ENCODE data around the gene MAD1L1.
"Not testable (repeated sequence)": the region's sequence is repeated elsewhere in the genome, so short reads cannot be mapped to it uniquely, and the experiment has no call there.

MAD1L1 gene

DNA sequence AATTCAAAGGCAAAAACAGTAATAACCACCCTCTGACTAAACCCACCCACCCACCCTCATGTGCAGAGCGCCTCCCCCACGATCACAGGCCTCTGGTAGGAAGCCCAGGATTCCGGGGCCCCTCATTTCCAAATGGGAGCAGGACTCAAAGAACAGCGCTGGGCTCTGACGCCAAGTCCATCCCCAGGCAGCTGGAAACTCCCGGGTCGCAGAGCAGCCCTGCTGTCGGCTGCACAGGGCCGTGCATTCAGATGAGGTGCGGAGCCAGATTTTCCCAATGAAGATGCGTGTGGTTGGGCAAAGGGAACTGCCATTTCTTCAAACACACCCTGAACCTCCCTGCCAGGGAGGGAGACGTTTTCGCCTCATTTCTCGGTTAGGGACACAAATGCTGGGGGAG, 152.3 kb downstream of the MAD1L1 start:
- no peak for FAIRE-seq

DNA sequence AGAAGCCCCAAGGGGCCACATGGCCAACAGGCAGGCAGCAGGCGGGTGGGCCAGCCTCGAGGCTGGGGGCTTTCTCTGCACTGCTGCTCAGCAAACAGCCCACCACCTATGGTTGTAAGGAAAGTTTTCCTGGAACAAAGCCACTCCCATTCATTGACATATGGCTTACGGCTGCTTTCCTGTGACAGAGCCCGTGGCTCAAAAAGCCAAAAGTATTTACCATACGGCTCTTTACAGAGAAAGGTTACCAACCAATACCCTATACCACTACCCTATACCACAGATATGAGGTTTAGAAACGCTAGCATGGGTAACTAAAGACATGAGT, 152.7 kb downstream of the MAD1L1 start:
- FAIRE-seq = no peak

DNA sequence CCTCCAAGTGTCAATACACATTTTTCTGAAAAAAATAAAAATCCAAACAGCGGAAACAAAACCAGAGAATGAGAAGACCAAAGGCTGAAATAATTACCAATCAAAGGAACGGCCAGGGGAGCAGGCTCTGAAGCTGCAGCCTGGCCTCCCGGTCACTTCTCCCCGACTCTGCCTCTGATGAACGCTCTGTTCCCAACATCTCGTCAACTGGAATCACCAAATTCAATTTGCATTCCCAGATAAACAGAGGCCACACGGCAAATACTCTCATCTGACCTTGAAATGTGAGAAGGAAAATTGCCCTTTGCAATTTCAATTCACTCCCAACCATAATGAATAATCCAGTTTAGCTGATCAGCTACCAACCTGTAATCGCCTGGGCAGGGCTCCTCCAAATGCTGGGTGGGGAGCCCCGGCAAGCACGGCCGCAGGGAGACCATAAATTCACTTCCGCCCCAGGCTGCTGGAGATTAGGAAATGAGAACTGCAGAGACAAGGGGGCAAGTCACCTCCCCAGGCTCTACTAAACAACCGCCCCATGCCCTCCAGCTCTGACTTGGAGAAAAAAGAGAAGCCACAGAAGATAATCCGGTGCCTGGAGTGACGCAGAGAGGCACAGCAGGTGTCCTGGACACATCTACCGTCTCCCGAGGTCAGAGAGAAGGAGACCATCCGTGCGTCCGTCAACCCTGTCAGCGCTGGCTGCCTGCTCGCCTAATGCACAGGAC, 153.2 kb downstream of the MAD1L1 start:
- FAIRE-seq = no peak

DNA sequence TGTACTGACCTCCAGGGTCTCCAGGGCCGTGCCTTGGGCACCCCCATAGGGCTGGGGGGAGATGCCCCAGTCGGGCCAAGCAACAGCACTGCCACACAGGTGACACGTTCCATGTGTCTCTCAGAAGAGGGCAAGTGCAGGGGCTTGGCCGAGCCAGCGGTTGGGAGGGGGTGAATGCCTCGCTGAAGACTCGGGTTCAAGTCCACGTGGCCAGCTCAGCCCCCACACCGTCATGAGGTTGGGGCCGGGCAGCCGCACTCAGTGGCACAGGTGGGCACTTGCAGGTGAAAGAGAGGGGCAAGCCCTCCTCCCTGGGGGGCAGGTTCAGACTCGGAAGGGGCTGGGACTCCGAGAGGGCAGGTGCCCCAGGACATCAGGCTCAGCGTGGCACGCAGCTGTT, 153.8 kb downstream of the MAD1L1 start:
- no peak for FAIRE-seq

DNA sequence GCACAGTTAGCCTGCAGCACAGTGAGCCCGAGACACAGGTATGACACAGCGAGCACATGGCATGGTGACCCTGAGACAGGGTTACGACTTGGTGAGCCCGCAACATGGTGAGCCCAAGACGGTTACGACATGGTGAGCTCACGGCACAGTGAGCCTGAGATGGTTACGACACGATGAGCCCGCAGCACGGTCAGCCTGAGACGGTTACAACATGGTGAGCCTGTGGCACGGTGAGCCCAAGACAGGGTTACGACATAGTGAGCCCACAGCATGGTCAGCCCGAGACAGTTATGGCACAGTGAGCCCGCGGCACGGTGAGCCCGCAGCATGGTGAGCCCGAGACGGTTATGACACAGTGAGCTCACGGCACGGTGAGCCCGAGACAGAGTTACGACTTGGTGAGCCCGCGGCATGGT, 156.1 kb downstream of the MAD1L1 start:
- no peak for FAIRE-seq

DNA sequence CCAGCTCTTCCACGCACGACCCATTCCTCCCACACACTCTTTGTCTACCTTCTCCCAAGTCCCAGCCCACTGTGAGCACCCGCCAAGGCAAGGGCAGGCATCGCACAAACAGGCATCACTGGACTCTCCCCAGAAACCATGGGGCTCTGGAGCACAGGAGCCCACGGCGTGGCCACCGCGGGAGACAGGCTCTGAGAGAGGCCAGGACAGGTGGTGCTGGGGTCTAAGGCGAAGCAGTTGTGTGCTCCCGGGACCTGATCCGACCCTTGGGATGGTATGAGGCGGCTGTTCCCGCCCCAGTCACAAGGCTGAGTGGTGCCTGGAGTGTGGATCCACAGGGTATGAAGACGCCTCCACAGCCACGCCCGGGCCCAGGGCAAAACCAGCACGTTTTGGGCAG, 156.9 kb downstream of the MAD1L1 start:
- no peak for FAIRE-seq

DNA sequence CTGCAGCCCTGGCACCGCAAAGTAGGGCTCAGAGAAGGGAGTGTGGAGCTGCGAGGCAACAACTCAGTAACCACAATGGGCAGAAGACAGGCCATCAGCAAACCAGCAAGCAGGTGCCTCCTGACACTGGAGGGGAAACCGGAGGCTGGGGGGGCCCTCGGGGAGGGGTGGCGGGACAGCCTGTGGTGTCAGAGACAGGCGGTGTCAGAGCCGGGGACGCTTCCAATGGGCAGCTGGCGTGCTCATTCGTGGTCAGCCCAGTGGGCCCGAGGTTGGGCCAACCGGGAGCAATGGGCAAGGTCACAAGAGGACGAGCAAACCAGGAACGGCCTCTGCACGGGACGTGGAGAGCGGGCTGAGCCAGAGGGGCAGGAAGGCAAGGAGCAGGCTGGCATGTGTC, 158.1 kb downstream of the MAD1L1 start:
- FAIRE-seq = no peak

DNA sequence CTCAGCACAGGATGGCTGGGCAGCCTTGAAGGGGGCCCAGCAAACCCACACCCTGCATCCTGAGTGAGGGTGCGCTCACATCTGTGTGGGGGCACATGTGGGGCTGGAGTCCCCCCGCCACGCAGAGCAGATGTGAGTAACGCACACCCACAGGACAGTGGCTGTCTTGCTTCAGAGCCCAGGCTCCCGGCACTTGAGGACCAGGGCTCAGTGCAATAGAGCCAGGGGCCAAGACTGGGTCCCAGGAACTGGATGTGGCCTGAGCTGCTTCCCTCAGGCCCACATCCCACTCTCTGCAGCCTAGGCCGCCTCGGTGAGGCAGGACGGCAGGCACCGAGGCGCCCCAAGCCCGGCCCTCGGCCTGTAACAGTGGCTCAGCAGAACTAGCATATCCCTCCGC, 159.9 kb downstream of the MAD1L1 start:
- no peak for FAIRE-seq

DNA sequence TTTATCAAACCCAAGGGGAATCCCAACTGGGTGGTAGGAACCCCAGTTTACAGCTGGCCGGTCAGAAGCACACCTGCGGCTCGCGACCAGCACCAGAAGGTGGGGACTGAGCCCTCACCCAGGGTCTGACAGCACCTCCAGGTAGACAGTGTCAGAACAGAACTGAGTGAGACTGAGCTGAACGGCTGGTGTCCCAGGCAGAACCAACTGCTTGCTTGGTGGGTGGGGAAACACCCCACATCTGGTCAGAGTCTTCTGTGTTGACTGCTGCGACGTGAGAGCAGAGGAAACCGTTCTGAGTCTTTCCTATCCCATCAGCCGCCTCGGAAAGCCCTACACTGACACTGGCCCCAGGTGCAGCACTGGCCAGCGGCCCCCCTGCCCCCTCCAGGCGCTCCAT, 160.7 kb downstream of the MAD1L1 start:
- FAIRE-seq = no peak

DNA sequence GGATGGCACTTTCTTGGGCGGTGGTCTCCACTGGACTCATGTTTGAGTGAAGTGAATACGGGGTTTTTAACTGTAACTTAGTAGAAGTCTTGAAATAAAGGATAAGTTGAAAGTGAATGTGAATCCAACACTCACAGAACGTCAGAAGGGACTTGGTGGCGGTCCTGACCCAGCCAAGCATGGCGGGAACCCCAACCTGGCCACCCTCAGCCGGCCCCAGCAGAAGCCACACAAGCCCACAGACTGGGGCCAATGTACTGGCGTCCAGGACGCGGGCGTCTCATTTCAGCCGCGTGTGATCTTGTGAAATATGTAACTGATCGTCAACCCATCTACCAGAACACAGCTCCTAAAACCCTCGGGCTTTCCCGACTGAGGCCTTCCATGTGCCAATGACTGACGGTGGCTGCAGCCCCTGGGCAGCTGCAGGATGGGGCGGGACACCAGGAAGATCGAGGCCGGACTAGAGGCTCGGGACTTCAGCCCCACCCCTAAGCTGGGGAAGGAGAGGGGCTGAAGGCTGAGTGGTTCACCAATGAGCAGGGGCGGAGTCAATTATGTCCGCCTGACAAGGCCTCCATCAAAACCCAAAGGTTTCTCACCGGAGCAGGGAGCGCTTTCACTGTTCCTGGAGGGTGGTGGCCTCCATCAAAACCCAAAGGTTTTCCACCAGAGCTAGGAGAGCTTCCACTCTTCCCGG, 161.5 kb downstream of the MAD1L1 start:
- FAIRE-seq = no peak

DNA sequence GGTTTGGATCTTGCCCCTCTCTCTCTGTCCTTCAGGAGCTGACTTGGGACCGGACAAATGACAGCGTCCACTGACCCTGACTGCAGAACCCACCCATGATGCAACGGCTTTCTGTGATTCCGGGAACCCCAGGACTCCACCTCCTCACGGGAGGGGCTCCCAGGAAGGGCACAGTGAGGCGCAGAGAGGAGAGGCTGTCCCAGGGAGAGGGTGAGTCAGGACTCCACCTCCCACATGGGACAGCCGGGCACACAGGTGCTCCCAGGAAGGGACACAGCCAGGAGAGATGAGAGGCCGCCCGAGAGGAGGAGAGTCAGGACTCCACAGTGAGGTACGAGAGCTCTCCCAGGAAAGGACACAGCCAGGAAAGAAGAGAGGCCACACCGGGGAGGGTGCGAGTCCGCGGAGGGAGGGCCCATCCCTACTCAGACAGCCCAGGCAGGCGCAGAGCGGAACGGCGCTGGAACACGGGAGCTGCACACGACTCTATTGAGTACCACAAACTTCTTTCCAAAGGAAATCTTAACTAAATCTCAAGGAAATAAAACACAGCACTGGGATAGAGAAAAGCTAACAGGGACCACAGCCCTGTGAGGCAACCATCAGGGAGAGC, 162.5 kb downstream of the MAD1L1 start:
- FAIRE-seq = no peak

DNA sequence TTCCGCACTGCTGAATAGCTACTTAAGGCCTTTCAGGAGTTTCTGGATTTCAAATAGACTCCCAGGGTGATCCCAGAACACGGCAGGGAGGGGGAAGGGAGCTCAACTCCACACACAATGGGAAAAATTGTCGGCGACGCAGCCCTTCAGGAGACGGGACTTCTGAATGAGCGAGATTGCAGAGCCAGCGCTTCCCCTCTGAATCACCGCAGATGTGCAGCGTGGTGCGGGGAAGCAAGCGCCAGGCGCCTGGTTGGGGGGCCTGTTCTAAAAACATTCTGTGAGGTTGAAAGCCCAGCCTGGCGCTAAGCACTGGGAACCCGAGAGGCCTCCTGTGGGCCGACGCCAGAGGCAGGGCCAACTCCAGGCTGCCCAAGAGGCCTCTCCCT, 163.3 kb downstream of the MAD1L1 start:
- FAIRE-seq = no peak

DNA sequence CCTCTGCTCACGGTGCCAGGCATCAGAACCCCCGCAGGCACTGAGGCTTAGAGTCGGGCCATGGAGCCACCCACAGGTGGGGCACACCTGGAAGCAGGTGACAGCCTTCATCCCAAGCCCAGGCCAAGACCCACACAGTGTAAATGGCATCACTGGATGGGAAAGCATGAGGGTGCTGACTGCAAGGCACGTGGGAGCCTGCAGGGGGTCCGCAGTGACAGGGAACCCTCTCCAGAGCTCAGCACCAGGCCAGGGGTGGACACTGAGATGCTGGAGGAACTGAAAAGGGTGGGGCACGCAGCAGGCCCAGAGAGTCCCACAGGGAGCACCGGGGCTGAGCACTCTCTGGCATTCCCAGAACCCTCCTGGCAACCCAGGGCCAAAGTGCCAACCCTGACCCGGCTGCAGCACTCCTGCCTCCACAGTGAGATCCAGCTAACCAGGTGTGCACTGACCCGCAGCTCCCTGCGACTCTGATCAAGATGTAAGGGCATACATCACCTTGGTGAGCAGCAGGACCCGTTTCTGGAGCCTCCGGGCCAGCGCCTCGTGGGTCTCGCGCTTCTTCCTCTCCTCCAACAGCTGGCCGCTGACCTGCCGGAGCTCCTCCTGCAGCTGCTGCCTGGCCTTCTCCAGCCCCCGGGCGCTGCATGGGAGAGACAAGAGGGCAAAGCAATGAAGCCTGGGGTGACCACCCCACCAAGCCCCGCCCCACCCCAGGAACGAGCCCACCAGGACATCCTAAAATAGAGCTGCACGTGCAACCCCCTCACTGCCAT, 163.9 kb downstream of the MAD1L1 start:
- FAIRE-seq = no peak

DNA sequence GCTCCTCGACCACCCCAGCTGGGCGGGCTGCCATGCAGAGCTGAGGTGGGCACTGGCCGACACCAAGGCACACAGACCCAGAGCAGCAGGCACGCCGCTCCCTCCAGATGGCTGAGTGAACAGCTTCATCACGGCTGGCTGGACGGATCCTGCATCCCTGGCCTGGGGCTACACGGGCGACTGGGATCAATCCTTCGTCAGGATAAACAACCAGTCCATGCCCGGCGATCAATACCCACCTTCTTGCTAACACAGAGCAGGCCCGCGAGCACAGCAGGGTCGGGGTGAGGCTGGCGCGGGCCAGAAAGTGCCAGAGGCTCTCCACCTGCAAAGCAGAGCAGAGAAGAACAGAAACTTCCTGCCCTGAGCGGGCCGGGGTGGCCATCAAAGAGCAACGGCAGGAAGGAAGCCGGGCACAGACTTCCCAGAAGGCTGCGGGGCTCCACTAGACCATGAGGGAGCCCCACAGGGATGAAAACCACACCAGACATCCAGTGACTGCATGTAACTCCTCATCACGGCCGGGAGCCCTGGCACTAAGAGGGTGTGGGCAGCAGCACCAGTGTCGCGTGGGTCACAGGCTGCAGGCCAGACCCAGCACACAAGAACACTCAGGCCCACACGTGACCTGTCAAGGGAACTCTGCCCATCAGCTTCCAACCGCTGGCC, 166.4 kb downstream of the MAD1L1 start:
- FAIRE-seq = no peak

DNA sequence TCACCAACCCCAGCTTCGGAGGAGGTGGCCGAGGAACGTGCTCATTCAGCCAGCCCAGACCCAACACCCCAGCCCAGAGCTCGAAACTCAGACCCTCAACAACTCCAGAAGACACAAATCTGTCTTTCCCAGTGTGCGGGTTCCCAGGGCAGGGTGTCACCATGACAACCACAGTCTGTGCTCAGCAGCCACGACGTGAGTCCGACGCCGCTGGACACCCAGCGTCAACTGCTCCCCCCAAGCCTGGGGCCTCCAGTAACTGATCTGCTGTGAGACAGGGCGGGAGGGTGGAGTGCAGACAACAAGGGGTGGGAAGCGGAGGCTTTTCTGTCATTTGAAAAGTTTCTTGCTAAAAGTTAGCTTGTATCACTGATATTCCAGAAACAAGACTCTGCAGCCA, 167.2 kb downstream of the MAD1L1 start:
- FAIRE-seq = no peak

DNA sequence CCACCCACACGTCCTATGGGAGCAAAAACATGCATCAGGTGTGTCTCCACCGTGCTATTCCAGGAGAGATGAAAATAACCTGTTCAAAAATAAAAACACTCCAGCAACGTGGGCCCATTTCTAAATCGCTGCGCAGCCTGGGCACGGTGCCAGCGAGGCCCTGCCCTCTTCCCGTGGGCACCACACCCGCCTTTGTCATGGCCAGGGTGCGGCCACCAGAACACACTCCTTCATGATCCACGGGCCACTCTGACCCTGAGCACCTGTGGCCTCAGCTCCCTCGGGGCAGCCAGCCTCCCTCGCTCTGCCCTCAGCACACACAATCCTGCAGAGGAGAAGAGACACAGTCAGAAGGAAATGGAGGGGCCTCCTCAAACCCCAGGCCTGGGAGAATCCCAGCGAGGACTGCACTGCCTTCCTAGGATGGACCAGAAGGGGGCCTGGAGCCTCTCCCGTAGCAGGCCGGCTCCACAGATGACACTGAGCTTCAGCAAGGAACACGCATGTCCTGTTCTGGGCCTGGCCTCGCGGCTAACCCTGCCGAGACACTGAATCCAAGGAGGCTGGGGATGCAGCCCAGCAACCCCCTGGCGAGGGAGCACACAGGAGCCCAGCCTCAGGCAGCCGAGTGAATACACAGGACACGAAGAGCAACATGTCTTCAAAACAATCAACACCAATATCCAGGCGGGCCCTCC, 169.0 kb downstream of the MAD1L1 start:
- no peak for FAIRE-seq

DNA sequence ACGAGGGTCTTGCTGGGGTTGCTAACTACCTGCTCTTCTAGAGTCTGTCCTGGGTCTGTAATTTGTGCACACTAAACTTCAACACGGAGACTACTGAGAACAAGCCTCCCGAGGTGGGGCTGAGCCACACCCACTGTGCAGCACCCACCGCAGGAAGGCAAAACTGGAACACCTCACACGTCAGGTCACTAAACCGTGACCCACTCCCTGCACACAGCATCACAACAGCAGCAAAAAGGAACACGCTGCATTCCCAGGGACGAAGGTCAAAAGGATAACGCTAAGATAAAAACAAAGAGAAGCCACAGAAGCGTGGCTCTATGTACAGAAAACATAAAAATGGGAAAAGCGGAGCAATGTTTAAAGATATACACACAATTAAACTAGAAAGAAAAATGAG, 170.1 kb downstream of the MAD1L1 start:
- no peak for FAIRE-seq

DNA sequence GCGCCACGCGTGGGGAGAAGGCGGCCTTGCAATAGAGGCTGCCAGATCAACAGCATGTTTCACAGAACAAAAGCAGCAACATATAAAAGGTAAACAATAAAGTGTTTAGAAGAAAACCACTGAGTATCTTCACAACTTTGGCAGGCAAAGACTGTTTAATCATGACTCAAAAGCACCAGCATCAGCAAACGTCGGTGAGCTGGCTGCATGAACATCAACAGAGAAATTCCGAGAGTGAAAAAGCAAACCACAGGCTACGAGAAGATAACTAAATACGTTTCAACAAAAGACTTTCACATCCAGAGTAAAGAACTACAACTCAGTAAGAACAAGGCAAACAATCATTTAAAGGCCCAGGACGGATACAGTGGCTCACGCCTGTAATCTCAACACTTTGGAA, 172.0 kb downstream of the MAD1L1 start:
- FAIRE-seq = no peak

DNA sequence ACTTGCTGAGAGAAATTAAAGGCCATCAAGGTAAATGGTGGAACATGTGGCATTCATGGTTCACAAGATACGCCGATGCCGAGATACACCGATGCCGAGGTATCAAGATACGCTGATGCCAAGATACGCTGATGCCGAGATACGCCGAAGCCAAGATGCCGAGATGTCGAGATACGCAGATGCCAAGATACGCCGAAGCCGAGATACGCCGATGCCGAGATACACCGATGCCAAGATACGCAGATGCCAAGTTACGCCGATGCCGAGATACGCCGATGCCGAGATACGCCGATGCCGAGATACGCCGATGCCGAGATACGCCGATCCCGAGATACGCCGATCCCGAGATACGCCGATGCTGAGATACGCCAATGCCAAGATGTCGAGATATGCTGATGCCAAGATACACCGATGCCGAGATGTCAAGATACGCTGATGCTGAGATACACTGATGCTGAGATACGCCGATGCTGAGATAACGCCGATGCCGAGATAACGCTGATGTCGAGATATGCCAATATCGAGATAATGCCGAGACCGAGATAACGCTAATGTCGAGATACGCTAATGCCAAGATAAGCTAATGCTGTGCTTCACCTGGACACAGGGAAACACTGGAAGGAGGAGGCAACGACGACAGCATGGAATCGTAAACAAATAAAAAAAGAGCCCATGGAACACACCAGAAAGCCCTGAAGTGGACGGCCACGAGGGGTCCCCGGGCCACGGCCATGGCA, 172.6 kb downstream of the MAD1L1 start:
- FAIRE-seq = no peak

DNA sequence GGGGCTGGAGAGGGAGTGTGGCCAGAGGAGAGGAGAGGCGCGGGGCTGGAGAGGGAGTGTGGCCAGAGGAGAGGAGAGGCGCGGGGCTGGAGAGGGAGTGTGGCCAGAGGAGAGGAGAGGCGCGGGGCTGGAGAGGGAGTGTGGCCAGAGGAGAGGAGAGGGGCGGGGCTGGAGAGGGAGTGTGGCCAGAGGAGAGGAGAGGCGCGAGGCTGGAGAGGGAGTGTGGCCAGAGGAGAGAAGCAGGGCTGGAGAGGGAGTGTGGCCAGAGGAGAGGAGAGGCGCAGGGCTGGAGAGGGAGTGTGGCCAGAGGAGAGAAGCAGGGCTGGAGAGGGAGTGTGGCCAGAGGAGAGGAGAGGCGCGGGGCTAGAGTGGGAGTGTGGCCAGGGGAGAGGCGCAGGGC, 174.5 kb downstream of the MAD1L1 start:
- not testable (repeated sequence) for FAIRE-seq

DNA sequence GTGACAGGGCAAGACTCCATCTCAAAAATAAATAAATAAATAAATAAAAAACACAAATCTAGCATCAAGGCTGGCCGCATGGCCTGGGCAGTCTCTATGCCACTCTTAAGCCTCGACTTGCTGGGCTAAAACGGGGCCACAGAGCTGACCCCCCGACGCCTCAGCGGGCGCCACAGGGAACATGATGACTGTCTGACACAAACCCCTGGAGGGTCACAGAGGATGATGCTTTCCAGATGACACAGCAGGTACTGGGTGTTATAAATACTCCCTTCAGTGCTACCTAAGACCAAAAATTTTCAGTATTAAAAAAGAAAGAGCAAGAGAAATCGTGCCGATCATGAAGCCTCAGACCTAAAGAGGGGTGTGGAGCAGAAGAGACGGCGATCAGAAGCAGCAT, 176.8 kb downstream of the MAD1L1 start:
- FAIRE-seq = no peak

DNA sequence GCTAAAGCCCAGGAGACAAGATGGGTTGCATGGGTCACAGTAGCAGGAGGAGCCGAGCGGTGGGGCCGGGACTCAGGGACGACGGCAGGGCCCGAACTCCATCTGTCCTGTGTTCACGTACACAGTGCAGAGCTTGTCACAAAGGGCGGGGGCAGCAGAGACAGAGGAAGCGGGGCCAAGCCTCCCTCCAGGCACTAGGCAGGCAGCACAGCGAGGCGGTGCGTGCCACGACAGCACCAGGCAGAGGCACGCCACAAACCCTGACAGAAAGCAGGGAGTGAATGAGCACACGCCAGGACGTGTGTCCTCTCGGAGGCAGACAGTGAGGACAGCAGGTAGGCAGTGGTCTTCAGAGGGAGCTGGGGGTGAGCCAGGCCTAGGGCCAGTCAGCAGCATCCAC, 177.8 kb downstream of the MAD1L1 start:
- FAIRE-seq = no peak

All from endometrium (tissue), 2 donors.